Fibroblast of lung (primary cell): ENCODE measurements around the gene ANKS6. TPM values are rescaled to one million over a fixed set of nuclear protein-coding genes. Genes with fewer than 3 reads are reported as not detected.
A peak's percentile ranks its signal among the peaks of the same experiment; 100 is the strongest.

Source experiments
- DNase-seq, 2 donors: peaks; one replicate each; pipeline versions ENCODE4 v3.0.0 to v3.0.0-alpha.2; 2010; ENCODE audit warnings: low read depth in 2 of 2
- H2AFZ ChIP-seq: 2 replicates; pipeline ENCODE4 v1.5.1; 2012; ENCODE audit warnings: low read length, control low read depth, inconsistent platforms
- H3K27ac ChIP-seq: 2 replicates; pipeline ENCODE4 v1.5.1; 2011; ENCODE audit warnings: low read length, control low read depth; ENCODE audit not compliant: insufficient read depth
- H3K27me3 ChIP-seq: 2 replicates; pipeline ENCODE4 v1.5.1; 2011; ENCODE audit warnings: mild to moderate bottlenecking, low read length; ENCODE audit not compliant: control insufficient read depth, insufficient read depth
- H3K36me3 ChIP-seq: 2 replicates; pipeline ENCODE4 v1.5.1; 2011; ENCODE audit warnings: low read length; ENCODE audit not compliant: control insufficient read depth, insufficient read depth
- H3K4me1 ChIP-seq: 2 replicates; pipeline ENCODE4 v1.5.1; 2011; ENCODE audit warnings: low read length; ENCODE audit not compliant: control insufficient read depth, insufficient read depth; ENCODE audit errors: extremely low read depth
- H3K4me2 ChIP-seq: 2 replicates; pipeline ENCODE4 v1.5.1; 2011; ENCODE audit warnings: low read length, control low read depth; ENCODE audit not compliant: insufficient read depth; ENCODE audit errors: extremely low read depth
- H3K4me3 ChIP-seq, 4 experiments: fragments of 200-600 bp in 1 of 4; sonication (generic) in 1 of 4; replicated peaks in 1 of 4; 2 replicates each; pipeline ENCODE4 v1.5.1; 2011 to 2016; ENCODE audit warnings: low read length in 4 of 4, low read depth in 3 of 4, mild to moderate bottlenecking in 3 of 4, control low read depth in 2 of 4, inconsistent platforms in 1 of 4, mixed read lengths in 1 of 4; ENCODE audit not compliant: insufficient read depth in 1 of 4; ENCODE audit errors: control extremely low read depth in 1 of 4
- H3K79me2 ChIP-seq: 2 replicates; pipeline ENCODE4 v1.5.1; 2012; ENCODE audit warnings: mild to moderate bottlenecking, low read length, inconsistent platforms; ENCODE audit not compliant: control insufficient read depth, insufficient read depth
- H3K9ac ChIP-seq: 2 replicates; pipeline ENCODE4 v1.5.1; 2011; ENCODE audit warnings: mild to moderate bottlenecking, low read length, control low read depth; ENCODE audit not compliant: insufficient read depth
- H3K9me3 ChIP-seq: 2 replicates; pipeline ENCODE4 v1.5.1; 2012; ENCODE audit warnings: low read depth, low read length; ENCODE audit not compliant: control insufficient read depth, insufficient read depth
- H4K20me1 ChIP-seq: 2 replicates; pipeline ENCODE4 v1.5.1; 2011; ENCODE audit warnings: low read length; ENCODE audit not compliant: control insufficient read depth, insufficient read depth; ENCODE audit errors: extremely low read depth
- EZH2 ChIP-seq: IDR thresholded peaks from 2 replicates; pipeline ENCODE4 v1.5.1; 2012; ENCODE audit warnings: low read length, control low read depth, mild to moderate bottlenecking; ENCODE audit errors: missing control alignments
- polyA plus RNA-seq, 2 donors: library from polyadenylated mRNA; depleted of rRNA in 1 of 2; stranded (reverse) in 1 of 2; unstranded in 1 of 2; fragments of >200 nt; gene quantifications; 2 replicates each; pipeline ENCODE4 v1.2.1, GENCODE V29; 2011 to 2012; ENCODE audit warnings: missing spikeins in 1 of 2
- total RNA-seq: library from RNA; depleted of rRNA; stranded (reverse); fragments of >200 nt; gene quantifications from 2 replicates; pipeline ENCODE4 v1.2.1, GENCODE V29; 2014
- TF ChIP-seq, protein P1 (sequence below), 2 donors: IDR thresholded peaks in 1 of 2; conservative IDR thresholded peaks in 1 of 2; 1 replicate in 1 of 2; 2 replicates in 1 of 2; pipeline ENCODE4 v1.5.1; 2011 to 2012; ENCODE audit warnings: low read length in 2 of 2, control low read depth in 1 of 2, inconsistent platforms in 1 of 2, low read depth in 1 of 2, mild to moderate bottlenecking in 1 of 2

Gene ANKS6
- total and polyA plus RNA-seq, 2 donors (not counting 1 experiment from before 2014, with no cell fraction given) = 7.3 to 9.6 TPM

DNA sequence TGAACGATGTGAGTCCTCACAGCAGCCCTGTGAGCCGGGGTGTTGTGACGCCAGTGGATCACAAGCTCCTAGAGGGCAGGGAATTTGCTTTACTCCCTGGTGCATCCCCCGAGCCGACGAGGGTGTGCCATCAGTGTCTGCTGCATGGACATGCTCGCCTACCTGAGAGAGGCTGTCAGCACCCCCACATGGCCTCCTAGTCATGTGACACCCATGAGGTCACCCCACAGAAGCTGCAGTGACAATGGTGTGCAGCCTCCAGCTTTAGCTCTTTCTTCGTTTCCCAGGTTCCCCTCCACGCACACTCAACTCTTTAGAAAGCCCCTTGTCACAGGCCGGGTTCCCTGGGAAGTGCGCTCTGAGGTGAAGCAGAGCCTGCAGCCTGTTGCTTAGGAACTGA lies 67.9 kb downstream of the ANKS6 start:
- TF ChIP-seq EZH2 = no peak
- TF ChIP-seq, protein P1, sequence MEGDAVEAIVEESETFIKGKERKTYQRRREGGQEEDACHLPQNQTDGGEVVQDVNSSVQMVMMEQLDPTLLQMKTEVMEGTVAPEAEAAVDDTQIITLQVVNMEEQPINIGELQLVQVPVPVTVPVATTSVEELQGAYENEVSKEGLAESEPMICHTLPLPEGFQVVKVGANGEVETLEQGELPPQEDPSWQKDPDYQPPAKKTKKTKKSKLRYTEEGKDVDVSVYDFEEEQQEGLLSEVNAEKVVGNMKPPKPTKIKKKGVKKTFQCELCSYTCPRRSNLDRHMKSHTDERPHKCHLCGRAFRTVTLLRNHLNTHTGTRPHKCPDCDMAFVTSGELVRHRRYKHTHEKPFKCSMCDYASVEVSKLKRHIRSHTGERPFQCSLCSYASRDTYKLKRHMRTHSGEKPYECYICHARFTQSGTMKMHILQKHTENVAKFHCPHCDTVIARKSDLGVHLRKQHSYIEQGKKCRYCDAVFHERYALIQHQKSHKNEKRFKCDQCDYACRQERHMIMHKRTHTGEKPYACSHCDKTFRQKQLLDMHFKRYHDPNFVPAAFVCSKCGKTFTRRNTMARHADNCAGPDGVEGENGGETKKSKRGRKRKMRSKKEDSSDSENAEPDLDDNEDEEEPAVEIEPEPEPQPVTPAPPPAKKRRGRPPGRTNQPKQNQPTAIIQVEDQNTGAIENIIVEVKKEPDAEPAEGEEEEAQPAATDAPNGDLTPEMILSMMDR (conservative IDR thresholded peaks at IDR 0.05 in 1 of 2, IDR thresholded peaks at IDR 0.05 in 1 of 2; ENCODE audit: low read depth in 1 of 2, low read length in 2 of 2) = no peak
- Histone ChIP-seq H3K36me3 (no peaks in the 10 kb centered on the region), H3K27ac (no peak overlapping the region), H3K4me3 (no peak overlapping the region), H3K4me2 (no peak overlapping the region), H3K79me2 (no peaks in the 10 kb centered on the region), H2AFZ (no peak overlapping the region), H3K9me3 (no peaks in the 10 kb centered on the region), H3K27me3 (peaks cover 2% of the 10 kb centered on the region), H3K4me1 (no peaks in the 10 kb centered on the region), H3K9ac (no peak overlapping the region), H4K20me1 (no peaks in the 10 kb centered on the region)
- DNase-seq = no peak

- no peak for DNase-seq
- Histone ChIP-seq H3K4me2 (no peak overlapping the region), H3K36me3 (no peaks in the 10 kb centered on the region), H3K4me3 (no peak overlapping the region), H3K9me3 (no peaks in the 10 kb centered on the region), H3K27ac (no peak overlapping the region), H3K4me1 (no peaks in the 10 kb centered on the region), H3K9ac (no peak overlapping the region), H3K27me3 (peaks cover 2% of the 10 kb centered on the region), H4K20me1 (no peaks in the 10 kb centered on the region), H2AFZ (no peak overlapping the region), H3K79me2 (no peaks in the 10 kb centered on the region)
- no peak for TF ChIP-seq EZH2
- TF ChIP-seq, protein P1 (conservative IDR thresholded peaks at IDR 0.05 in 1 of 2, IDR thresholded peaks at IDR 0.05 in 1 of 2; ENCODE audit: low read depth in 1 of 2, low read length in 2 of 2) = no peak
These were observed 68.9 kb downstream of the ANKS6 start for GRCh38 chr9:98727428-98727827.

DNA sequence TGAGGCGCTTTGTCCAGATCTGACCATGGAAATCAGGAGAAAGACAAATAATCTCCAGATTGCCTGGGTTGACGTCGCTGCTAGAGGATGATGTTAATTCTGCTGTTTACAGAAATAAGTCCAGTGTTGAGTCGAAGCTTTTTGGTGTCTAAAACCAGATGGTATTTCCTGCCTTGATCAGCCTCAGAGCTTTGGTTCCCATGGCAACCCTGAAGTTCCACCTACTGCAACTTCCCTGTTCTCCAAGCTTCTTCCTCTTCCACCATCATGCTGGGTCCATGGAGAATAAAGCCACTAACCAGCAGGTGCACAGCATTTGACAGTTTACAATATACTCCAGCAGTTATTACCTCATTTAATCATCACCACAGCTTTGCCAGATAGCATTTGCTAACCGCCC lies 69.6 kb downstream of the ANKS6 start:
- H4K20me1 ChIP-seq = no peaks in the 10 kb centered on the region
- H3K36me3 ChIP-seq = no peaks in the 10 kb centered on the region
- H3K9ac ChIP-seq = no peak overlapping the region
- no peaks in the 10 kb centered on the region for H3K79me2 ChIP-seq
- H3K9me3 ChIP-seq = no peaks in the 10 kb centered on the region
- H3K4me2 ChIP-seq = no peak overlapping the region
- no peak overlapping the region for H3K27ac ChIP-seq
- no peaks in the 10 kb centered on the region for H3K4me1 ChIP-seq
- H2AFZ ChIP-seq = no peak overlapping the region
- DNase-seq = peak; percentile 40 to 57
- no peak overlapping the region for H3K4me3 ChIP-seq
- H3K27me3 ChIP-seq = peaks cover 2% of the 10 kb centered on the region
- TF ChIP-seq, protein P1 (conservative IDR thresholded peaks at IDR 0.05 in 1 of 2, IDR thresholded peaks at IDR 0.05 in 1 of 2; ENCODE audit: low read depth in 1 of 2, low read length in 2 of 2) = no peak
- TF ChIP-seq EZH2 = no peak
